Fibroblast of the aortic adventitia (primary cell): Measurements from ENCODE around the gene GATD1. TPM values are rescaled to one million over a fixed set of nuclear protein-coding genes. Genes with fewer than 3 reads are reported as not detected.

Experiments
- DNase-seq: peaks from one replicate; pipeline ENCODE4 v3.0.0-alpha.2; 2010; ENCODE audit warnings: low read depth
- H3K4me3 ChIP-seq: 2 replicates; pipeline ENCODE4 v1.5.1; 2011; ENCODE audit warnings: low read depth, mild to moderate bottlenecking, control low read depth, low read length, moderate library complexity
- CTCF ChIP-seq: IDR thresholded peaks from 2 replicates; pipeline ENCODE4 v1.5.1; 2011; ENCODE audit warnings: mild to moderate bottlenecking, low read length, control low read depth, inconsistent platforms; ENCODE audit not compliant: insufficient read depth
- total RNA-seq: library from RNA; depleted of rRNA; stranded (reverse); fragments of >200 nt; gene quantifications from 2 replicates; pipeline ENCODE4 v1.2.3, GENCODE V29; 2012; ENCODE audit warnings: low replicate concordance

The GATD1 gene
- total RNA-seq, 1 donor = 40.6 TPM

GRCh38 chr11:823441-824291 is 46.4 kb upstream of the GATD1 start:
- no peak for DNase-seq
- no peak overlapping the region for H3K4me3 ChIP-seq
- TF ChIP-seq CTCF = no peak

GRCh38 chr11:821512-822371 is 44.5 kb upstream of the GATD1 start:
- peak overlapping the region; percentile 88 for H3K4me3 ChIP-seq
- DNase-seq = no peak
- no peak for TF ChIP-seq CTCF

GRCh38 chr11:820655-821511 is 43.6 kb upstream of the GATD1 start:
- no peak for TF ChIP-seq CTCF
- H3K4me3 ChIP-seq = peak overlapping the region; percentile 88
- DNase-seq = peak; percentile 63

- peak; percentile 43 for DNase-seq
- no peak for TF ChIP-seq CTCF
- H3K4me3 ChIP-seq = peak overlapping the region; percentile 88
Observed at GRCh38 chr11:819943-820649, 42.8 kb upstream of the GATD1 start.

GRCh38 chr11:819129-819931 is 42.0 kb upstream of the GATD1 start:
- TF ChIP-seq CTCF = peak; percentile 27
- DNase-seq = peak; percentile 78

More at GRCh38 chr11:819129-819931, 42.0 kb upstream of the GATD1 start:
- peak overlapping the region; percentile 88 for H3K4me3 ChIP-seq
